GM19397 (cell line): ENCODE measurements around the gene CACNA1H.

Experiments
- ATAC-seq: cut with Tn5 transposase; IDR thresholded peaks from one replicate; pipeline ENCODE4 v1.9.1; 2021; ENCODE audit warnings: mild to moderate bottlenecking, moderate library complexity; ENCODE audit not compliant: unreplicated experiment

CACNA1H gene

DNA sequence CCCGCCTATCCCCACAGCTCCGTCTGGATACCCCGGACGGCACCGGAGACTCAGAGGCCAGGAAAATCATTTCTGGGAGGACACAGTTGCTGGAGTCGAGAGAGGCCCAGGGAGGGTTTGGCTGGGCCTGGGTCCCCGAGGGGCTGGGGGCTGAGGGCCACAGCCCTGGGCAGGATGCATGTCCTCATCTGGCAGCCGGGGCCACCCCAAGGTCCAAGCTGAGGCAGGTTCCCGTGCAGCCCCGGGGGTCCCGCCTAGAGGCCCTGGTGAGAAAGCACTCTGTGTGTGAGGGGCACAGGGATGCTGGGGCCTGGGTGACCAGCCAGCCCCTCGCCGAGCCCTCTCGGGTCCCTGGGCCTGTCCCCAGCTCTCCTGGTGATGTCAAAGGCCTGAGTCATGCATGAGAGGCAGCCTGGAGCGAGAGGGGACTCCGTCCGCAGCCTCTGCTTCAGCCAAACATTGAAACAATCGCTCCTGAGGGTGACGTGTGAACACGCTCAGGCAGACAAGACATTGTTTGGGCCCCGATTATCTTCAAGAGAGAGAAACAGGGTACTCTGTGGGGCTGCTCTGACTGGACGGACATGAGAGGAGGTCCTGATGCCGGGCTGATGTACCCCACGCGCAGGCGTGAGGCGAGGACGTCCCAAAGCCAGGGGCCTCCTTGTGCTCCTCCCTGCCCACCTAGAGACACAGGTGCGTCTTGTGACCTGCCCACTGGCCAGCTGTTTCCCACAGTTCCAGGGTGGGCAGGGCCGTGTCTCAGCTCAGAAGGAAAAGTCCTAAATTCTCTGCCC lies 31.1 kb upstream of the CACNA1H start:
- ATAC-seq = no peak

- no peak for ATAC-seq
Observed at GRCh38 chr16:1122398-1122765, 30.5 kb upstream of the CACNA1H start.

- no peak for ATAC-seq
Observed at GRCh38 chr16:1123525-1124230, 29.2 kb upstream of the CACNA1H start.

DNA sequence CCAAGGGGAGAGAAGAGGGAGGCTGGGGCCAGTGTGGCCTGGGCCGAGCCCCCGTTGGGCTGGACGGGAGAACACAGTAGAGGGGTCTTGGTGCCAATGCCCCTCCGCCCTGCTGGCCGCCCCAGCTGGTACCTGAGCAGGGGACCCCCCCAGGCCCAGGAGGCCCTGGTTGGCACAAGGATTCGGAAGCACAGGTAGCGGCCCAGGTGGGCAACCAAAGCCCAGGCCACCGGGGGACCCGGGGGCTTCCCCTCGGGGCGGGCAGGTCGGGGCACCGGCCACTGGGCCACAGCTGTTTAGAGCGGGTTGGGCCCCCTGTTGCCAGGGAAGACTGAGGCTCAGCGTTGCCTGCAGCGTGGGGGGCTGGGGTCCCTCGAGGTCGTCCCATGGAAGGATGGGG lies 28.6 kb upstream of the CACNA1H start:
- ATAC-seq = no peak

DNA sequence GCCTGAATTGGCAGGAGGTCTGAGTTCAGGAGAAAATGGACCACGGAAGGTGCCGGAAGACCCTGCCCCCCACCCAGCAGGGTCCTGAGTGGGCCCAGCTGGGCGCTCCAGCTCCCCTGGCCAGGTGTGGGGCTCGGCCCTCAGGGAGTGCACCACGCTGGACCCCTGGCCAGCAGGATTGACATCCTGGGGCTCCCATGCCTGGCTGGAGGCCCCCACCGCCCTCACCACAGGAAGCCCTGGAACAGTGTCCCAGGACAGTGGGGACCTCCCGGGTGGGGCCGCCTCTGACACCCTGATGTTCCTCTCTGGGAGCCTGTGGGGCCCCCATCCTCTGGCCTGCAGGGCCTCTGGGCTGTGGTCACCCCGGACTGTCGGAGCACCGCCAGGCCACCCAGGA lies 28.1 kb upstream of the CACNA1H start:
- no peak for ATAC-seq

DNA sequence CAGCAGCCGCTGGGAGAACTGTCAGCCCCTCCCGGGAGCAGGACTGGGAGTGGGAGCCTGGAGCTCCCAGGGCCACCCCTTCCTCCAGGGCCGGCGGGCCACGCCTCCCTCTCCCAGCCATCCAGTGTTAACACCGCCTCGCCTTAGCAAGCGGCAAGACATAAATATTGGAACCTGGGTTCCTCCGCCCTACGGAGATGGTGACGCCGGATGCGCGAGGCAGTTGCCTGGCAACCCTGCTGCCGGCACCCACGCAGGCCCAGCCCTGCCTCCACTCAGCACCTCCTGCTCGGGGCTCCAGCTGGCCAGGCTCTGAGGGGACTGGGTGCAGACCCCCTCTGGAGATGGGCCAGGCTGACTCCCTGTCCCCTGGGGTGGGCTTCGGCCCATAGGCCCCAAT lies 27.4 kb upstream of the CACNA1H start:
- ATAC-seq = no peak

GRCh38 chr16:1126044-1126443 lies 26.9 kb upstream of the CACNA1H start:
- ATAC-seq = no peak

DNA sequence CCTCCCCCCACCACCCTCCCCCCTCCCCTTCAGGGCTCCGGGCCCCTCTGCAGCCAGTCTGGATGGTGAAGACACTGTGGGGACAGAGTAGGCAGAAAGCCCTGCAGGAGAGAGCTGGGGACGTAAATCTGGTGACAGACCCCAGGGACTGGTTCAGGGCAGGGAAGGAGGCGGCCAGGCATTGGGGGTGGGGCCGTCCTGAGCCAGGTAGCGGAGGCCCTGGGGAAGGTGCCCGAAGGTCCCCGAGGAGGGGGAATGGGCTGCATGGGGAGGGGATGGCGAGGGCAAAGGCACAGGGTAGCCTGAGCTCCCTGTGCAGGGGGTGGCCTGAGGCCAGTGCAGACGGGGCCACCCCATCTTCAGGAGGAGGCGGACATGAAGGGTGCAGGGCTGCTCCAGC lies 26.3 kb upstream of the CACNA1H start:
- ATAC-seq = no peak

DNA sequence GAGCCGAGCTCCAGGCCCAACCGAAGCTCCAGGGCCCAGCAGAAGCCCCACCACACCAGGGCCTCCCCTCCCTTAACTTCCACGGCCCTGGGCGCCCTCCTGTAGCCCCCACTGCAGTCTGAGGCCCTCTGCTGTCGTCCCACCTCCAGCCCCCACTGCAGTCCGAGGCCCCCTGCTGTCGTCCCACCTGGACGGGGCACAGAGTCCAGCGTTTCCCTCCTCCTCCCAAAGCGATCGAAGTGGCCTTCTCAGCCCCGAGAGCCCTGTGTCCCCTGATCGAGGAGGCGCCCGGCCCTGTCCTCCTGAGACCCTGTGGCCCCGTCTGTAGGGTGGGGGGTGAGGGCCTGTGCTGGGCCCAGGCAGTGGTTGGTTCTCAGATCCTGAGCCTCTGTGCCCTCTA lies 25.8 kb upstream of the CACNA1H start:
- ATAC-seq = no peak

DNA sequence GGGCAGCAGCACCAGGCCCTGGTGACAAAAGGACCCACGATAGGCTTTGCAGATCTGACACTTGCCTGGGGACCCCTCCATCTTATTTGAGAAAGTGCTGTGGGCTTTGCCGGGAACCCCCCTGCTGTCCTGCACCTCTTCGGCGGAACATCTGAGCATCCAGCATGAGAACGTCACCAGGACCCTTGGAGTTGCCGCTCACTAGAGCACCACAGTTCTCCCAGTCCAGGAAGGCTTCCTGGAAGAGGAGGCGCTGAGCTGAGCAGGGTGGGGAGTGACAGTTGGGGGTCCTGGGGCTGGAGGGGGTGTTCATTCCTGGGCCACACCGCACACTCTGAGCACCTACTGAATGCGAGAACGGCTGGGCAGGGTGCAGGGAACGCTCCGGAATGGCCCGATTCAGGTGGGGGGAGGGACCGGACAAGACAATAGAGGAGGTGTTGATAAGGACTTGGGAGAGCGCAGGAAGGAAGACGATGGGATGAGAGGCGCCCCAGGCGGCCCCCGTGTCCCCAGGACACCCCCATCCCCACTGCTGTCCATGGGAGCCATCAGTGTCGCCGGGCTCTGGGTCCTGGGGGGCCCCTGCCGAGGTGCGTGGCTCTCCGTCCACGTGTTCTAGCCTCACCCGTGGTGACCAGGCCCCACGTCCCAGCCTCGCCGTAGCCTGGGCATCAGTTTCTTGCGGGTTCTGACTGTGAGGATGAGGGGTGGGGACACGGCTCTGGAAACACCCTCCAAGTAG lies 24.8 kb upstream of the CACNA1H start:
- no peak for ATAC-seq

- ATAC-seq = no peak
Observed at GRCh38 chr16:1129106-1129960, 23.6 kb upstream of the CACNA1H start.

- ATAC-seq = no peak
Observed at GRCh38 chr16:1130382-1130781, 22.5 kb upstream of the CACNA1H start.

GRCh38 chr16:1131378-1131994 lies 21.4 kb upstream of the CACNA1H start:
- no peak for ATAC-seq

DNA sequence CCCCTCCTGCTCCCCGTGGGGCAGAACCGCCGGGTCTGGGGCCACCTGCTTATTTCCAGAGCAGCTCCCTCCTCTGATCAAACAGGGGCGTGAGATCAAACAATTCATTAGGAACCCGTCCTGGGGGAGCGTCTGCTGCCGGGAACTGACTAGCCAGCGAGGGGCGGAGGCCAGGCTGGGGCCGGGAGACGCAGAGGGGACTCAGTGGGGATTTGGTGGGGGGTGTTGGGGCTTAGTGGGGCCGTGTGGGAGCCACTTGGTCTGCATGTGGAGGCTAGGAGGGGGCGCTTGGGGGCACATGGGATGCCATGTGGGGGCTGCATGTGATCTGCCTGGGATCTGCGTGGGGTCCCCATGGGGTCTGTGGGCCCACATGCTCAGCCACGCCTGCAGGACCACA lies 20.5 kb upstream of the CACNA1H start:
- no peak for ATAC-seq

GRCh38 chr16:1133271-1133670 lies 19.6 kb upstream of the CACNA1H start:
- ATAC-seq = no peak

- ATAC-seq = no peak
Observed at GRCh38 chr16:1133810-1134520, 18.9 kb upstream of the CACNA1H start.

- ATAC-seq = no peak
Observed at GRCh38 chr16:1134776-1135458, 18.0 kb upstream of the CACNA1H start.

DNA sequence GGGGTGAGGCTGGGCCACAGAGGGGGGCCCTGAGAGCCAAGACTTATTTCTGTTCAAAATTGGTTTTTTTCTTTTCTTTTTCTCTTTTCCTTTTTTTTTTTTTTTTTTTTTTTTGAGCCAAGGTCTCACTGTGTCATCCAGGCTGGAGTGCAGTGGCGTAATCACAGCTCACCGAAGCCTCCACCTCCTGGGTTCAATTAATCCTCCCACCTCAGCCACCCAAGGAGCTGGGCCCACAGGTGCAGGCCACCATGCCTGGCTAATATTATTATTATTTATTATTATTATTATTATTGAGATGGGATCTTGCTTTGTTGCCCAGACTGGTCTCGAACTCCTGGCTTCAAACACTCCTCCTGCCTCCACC lies 17.5 kb upstream of the CACNA1H start:
- no peak for ATAC-seq

DNA sequence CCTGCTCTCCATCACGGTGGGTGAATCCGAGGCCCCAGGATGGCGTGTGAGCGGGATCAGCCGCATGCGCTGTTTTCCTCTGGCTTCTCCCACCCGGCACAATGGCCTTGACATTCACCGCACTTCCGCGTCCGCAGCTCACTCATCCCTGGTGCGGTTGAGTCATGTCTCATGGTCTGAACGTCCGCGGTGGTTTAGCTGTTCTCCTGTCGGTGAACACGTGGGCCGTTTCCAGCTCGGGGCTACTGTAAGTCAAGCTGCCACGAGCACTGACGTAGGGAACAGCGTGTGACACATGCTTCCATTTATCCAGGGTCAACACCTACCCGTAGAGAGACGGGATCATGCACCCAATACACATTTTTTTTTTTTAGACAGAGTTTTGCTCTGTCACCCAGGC lies 15.3 kb upstream of the CACNA1H start:
- ATAC-seq = no peak
